GM12878 (cell line): ENCODE measurements around the gene SORT1. TPM values are rescaled to one million over a fixed set of nuclear protein-coding genes. Genes with fewer than 3 reads are reported as not detected.

Experiments
- ATAC-seq: fragments of 200-7000 bp; cut with Tn5 transposase; 3 replicates; pipeline ENCODE4 v1.9.1; 2020; ENCODE audit warnings: mild to moderate bottlenecking, moderate library complexity
- BruUV-seq: library from RNA; stranded (reverse); fragments of 400-500 nt; replicated peaks from 2 replicates; lab custom pipeline; 2021; lab: Mats Ljungman, UMichigan
- CTCF ChIA-PET: fragments of 300-600 bp; sonication (Branson Sonifier 250); formaldehyde crosslinking; extraction: SDS; loops from one replicate; lab custom pipeline; 2021; ENCODE audit warnings: inconsistent platforms; lab: Yijun Ruan, JAX
- POLR2A ChIA-PET: fragments of 350-600 bp; formaldehyde crosslinking; extraction: SDS; loops from one replicate; lab custom pipeline; 2021; ENCODE audit warnings: inconsistent platforms; lab: Charles Lee
- RAD21 ChIA-PET: fragments of 300-600 bp; sonication (Branson Sonifier 250); formaldehyde crosslinking; loops from one replicate; lab custom pipeline; 2023; ENCODE audit warnings: antibody characterized with exemption; ENCODE audit not compliant: unreplicated experiment; lab: Charles Lee
- SMC1A ChIA-PET: fragments of 300-600 bp; sonication (Branson Sonifier 250); formaldehyde crosslinking; loops from one replicate; lab custom pipeline; 2023; ENCODE audit not compliant: unreplicated experiment, uncharacterized antibody; lab: Charles Lee
- DNase-seq: peaks from one replicate; pipeline ENCODE4 v3.0.0-alpha.2; 2011; ENCODE audit warnings: low read depth, low spot score
- FAIRE-seq: peaks from 3 replicates; lab custom pipeline; 2011; peaks lifted over from hg19 to GRCh38; lab: Jason Lieb, UNC
- H2AFZ ChIP-seq: 2 replicates; pipeline ENCODE4 v1.6.0; 2011; ENCODE audit warnings: low read depth, low read length, control low read depth; ENCODE audit not compliant: control insufficient read depth
- H3K27ac ChIP-seq: 2 replicates; pipeline ENCODE4 v1.5.1; 2011; ENCODE audit warnings: control low read depth; ENCODE audit not compliant: control insufficient read depth, insufficient read depth
- H3K27me3 ChIP-seq, 2 experiments: replicated peaks in 1 of 2; 2 replicates each; pipeline versions ENCODE4 v1.6.0 to v1.6.1; 2011; ENCODE audit warnings: low read length in 1 of 2; ENCODE audit not compliant: control insufficient read depth in 2 of 2, insufficient read depth in 2 of 2
- H3K36me3 ChIP-seq, 2 experiments: 2 replicates each; pipeline ENCODE4 v1.5.1; 2011; ENCODE audit warnings: low read length in 1 of 2; ENCODE audit not compliant: control insufficient read depth in 2 of 2, insufficient read depth in 2 of 2
- H3K4me1 ChIP-seq: 2 replicates; pipeline ENCODE4 v1.6.1; 2011; ENCODE audit warnings: mild to moderate bottlenecking, low read length, moderate library complexity, mixed read lengths; ENCODE audit not compliant: control insufficient read depth, insufficient read depth
- H3K4me2 ChIP-seq: 2 replicates; pipeline ENCODE4 v1.6.0; 2011; ENCODE audit warnings: control low read depth; ENCODE audit not compliant: control insufficient read depth, insufficient read depth
- H3K4me3 ChIP-seq: fragments of 200-600 bp; sonication (generic); 2 replicates; pipeline ENCODE4 v1.5.1; 2016
- H3K79me2 ChIP-seq: 2 replicates; pipeline ENCODE4 v1.6.0; 2011; ENCODE audit warnings: low read length; ENCODE audit not compliant: control insufficient read depth, insufficient read depth
- H3K9ac ChIP-seq: 2 replicates; pipeline ENCODE4 v1.8.0; 2011; ENCODE audit warnings: low read length, control low read depth, mixed read lengths; ENCODE audit not compliant: control insufficient read depth, insufficient read depth
- H3K9me3 ChIP-seq: replicated peaks from 3 replicates; pipeline ENCODE4 v1.5.1; 2011; ENCODE audit warnings: mild to moderate bottlenecking, low read length; ENCODE audit not compliant: control insufficient read depth, insufficient read depth
- H4K20me1 ChIP-seq: 2 replicates; pipeline ENCODE4 v1.6.0; 2011; ENCODE audit not compliant: control insufficient read depth, insufficient read depth
- CHD1 ChIP-seq: IDR thresholded peaks from 2 replicates; pipeline ENCODE4 v1.6.1; 2012; ENCODE audit warnings: low read depth, low read length, improper control_type of control experiment
- IKZF2 ChIP-seq, 2 experiments: fragments of 450-650 bp; IDR thresholded peaks; 2 replicates each; pipeline ENCODE4 v1.6.1; 2017; ENCODE audit warnings: mild to moderate bottlenecking in 2 of 2, moderate library complexity in 2 of 2
- MEF2A ChIP-seq: IDR thresholded peaks from 2 replicates; pipeline ENCODE4 v1.6.1; 2011; ENCODE audit warnings: low read depth, mild to moderate bottlenecking, low read length, moderate library complexity; ENCODE audit not compliant: insufficient read depth
- MYB ChIP-seq: fragments of 150-350 bp; IDR thresholded peaks from 2 replicates; pipeline ENCODE4 v1.6.1; 2014; ENCODE audit warnings: mild to moderate bottlenecking, low read depth, low read length, borderline replicate concordance
- NBN ChIP-seq: fragments of 450-650 bp; IDR thresholded peaks from 2 replicates; pipeline ENCODE4 v1.6.1; 2016
- NFIC ChIP-seq: IDR thresholded peaks from 2 replicates; pipeline ENCODE4 v1.6.1; 2012; ENCODE audit warnings: low read depth, mild to moderate bottlenecking, inconsistent platforms, low read length, moderate library complexity
- NR2C2 ChIP-seq: IDR thresholded peaks from 2 replicates; pipeline ENCODE4 v1.6.1; 2011; ENCODE audit warnings: borderline replicate concordance, low read depth; ENCODE audit not compliant: control insufficient read depth, insufficient read length
- NRF1 ChIP-seq: conservative IDR thresholded peaks from 2 replicates; pipeline ENCODE4 v1.6.1; 2011; ENCODE audit warnings: mild to moderate bottlenecking, low read depth, low read length, improper control_type of control experiment
- POLR2AphosphoS2 ChIP-seq: IDR thresholded peaks from 2 replicates; pipeline ENCODE4 v1.6.1; 2011; ENCODE audit warnings: low read depth, mild to moderate bottlenecking, low read length, improper control_type of control experiment, moderate library complexity
- RELA ChIP-seq: fragments of 450-650 bp; IDR thresholded peaks from 2 replicates; pipeline ENCODE4 v1.8.0; 2014; ENCODE audit warnings: borderline replicate concordance; ENCODE audit not compliant: partially characterized antibody
- ZNF207 ChIP-seq: fragments of 450-650 bp; IDR thresholded peaks from 2 replicates; pipeline ENCODE4 v1.6.1; 2014; ENCODE audit warnings: antibody characterized with exemption, mild to moderate bottlenecking, borderline replicate concordance
- WGBS: methylation state at CpG from one replicate; pipeline ENCODE4 v1.1.6; 2016; ENCODE audit warnings: low lambda C conversion rate; ENCODE audit not compliant: insufficient replicate concordance, insufficient coverage; ENCODE audit errors: missing lambda C conversion rate; 5-methylcytosine and 5-hydroxymethylcytosine counted together
- in situ Hi-C: fragments of 300-500 bp; cut with MboI; formaldehyde crosslinking; loops from 9 replicates; pipeline ENCODE4 v1.14.3; 2018; ENCODE audit warnings: mixed read lengths
- intact Hi-C: fragments of 100-400 bp; cut with micrococcal nuclease; formaldehyde crosslinking; loops from one replicate; pipeline ENCODE4 v1.14.2; 2022; ENCODE audit not compliant: unreplicated experiment
- polyA plus RNA-seq, 11 experiments: library from polyadenylated mRNA; depleted of rRNA in 4 of 11; unstranded in 6 of 11; stranded (reverse) in 5 of 11; fragments of >200 nt; fragmentation: Nextera tagmentation in 4 of 11; fragmentation: Illumina TruSeq in 1 of 11; extraction: Ambion mirVana in 4 of 11; extraction: Trizol in 1 of 11; gene quantifications; 1 replicate in 1 of 11; 2 replicates in 10 of 11; pipeline versions ENCODE4 v1.2.1 to v1.2.3, GENCODE V29; 2011 to 2016; ENCODE audit warnings: inconsistent platforms in 2 of 11, missing spikeins in 2 of 11, low read depth in 1 of 11
- total RNA-seq, 4 experiments: library from RNA; depleted of rRNA in 3 of 4; stranded (reverse); fragments of >200 nt in 3 of 4; fragmentation: Illumina TruSeq in 1 of 4; extraction: Trizol in 1 of 4; gene quantifications; 2 replicates each; pipeline versions ENCODE4 v1.2.1 to v1.2.3, GENCODE V29; 2013 to 2021
- TF ChIP-seq, protein P1 (sequence below): fragments of 450-650 bp; IDR thresholded peaks from 2 replicates; pipeline ENCODE4 v1.6.1; 2017; ENCODE audit warnings: mild to moderate bottlenecking
- TF ChIP-seq, protein P2 (sequence below): fragments of 450-650 bp; conservative IDR thresholded peaks from 2 replicates; pipeline ENCODE4 v1.6.1; 2017; ENCODE audit warnings: mild to moderate bottlenecking, moderate library complexity

Gene SORT1
- total and polyA plus RNA-seq, 10 of the 15 experiments (the other 5 are each of a cell fraction or from before 2014, with no cell fraction given), result 0.06 to 1.9 (median 0.33) TPM; not detected in 1

DNA sequence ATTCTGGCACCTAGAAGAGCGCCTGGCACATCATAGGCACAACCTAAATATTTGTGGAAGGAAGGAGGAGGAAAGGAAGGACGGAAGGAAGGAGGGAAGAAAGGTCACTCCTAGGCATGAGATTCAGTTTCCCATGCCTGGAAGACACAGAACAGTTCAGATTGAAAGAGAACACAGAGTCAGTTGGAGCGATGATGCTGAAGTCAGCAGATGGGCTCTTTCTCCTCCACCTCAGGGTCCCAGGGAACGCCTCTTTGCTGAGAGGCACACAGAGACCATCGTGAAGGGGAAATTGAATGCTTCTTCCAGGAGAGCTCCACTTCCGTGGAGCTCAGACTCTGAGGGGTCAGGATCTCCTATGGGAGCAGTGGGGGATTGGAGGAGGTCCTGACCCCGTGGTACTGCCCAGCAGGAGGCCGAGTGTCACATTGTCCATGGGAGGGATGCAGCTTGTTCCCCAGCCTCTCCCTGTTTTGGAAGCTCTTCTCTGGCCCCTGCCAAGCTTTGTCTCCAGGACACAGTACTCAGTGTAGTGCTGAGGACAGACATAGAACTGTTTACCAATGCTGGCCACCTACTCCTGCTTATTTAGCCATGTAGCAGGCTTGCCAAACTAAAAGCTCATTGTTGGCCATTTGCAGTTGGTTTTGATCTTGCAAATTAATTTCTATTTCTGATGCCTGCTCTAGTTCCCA is 93.3 kb downstream of the SORT1 start:
- Histone ChIP-seq H3K9me3 (no peaks in the 10 kb centered on the region), H3K4me3 (no peak overlapping the region), H3K27ac (no peak overlapping the region), H3K79me2 (no peaks in the 10 kb centered on the region), H4K20me1 (no peaks in the 10 kb centered on the region)
- WGBS, result 16% methylated on average over 8 of the region's 8 CpGs
- intact Hi-C loops, result no loop called here
- in situ Hi-C loops, result no loop called here
- no peak for TF ChIP-seq POLR2AphosphoS2
- no peak for TF ChIP-seq IKZF2 (IDR thresholded peaks at IDR 0.05)
- no peak for TF ChIP-seq MYB
- no peak for TF ChIP-seq RELA
- TF ChIP-seq NRF1, result no peak
- no peak for TF ChIP-seq NR2C2
- TF ChIP-seq NBN, result no peak
- TF ChIP-seq, protein P1, sequence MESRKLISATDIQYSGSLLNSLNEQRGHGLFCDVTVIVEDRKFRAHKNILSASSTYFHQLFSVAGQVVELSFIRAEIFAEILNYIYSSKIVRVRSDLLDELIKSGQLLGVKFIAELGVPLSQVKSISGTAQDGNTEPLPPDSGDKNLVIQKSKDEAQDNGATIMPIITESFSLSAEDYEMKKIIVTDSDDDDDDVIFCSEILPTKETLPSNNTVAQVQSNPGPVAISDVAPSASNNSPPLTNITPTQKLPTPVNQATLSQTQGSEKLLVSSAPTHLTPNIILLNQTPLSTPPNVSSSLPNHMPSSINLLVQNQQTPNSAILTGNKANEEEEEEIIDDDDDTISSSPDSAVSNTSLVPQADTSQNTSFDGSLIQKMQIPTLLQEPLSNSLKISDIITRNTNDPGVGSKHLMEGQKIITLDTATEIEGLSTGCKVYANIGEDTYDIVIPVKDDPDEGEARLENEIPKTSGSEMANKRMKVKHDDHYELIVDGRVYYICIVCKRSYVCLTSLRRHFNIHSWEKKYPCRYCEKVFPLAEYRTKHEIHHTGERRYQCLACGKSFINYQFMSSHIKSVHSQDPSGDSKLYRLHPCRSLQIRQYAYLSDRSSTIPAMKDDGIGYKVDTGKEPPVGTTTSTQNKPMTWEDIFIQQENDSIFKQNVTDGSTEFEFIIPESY, result no peak
- no peak for TF ChIP-seq ZNF207
- TF ChIP-seq MEF2A, result no peak
- no peak for TF ChIP-seq NFIC
- TF ChIP-seq, protein P2, sequence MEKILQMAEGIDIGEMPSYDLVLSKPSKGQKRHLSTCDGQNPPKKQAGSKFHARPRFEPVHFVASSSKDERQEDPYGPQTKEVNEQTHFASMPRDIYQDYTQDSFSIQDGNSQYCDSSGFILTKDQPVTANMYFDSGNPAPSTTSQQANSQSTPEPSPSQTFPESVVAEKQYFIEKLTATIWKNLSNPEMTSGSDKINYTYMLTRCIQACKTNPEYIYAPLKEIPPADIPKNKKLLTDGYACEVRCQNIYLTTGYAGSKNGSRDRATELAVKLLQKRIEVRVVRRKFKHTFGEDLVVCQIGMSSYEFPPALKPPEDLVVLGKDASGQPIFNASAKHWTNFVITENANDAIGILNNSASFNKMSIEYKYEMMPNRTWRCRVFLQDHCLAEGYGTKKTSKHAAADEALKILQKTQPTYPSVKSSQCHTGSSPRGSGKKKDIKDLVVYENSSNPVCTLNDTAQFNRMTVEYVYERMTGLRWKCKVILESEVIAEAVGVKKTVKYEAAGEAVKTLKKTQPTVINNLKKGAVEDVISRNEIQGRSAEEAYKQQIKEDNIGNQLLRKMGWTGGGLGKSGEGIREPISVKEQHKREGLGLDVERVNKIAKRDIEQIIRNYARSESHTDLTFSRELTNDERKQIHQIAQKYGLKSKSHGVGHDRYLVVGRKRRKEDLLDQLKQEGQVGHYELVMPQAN, result no peak
- no peak for TF ChIP-seq CHD1
- TF ChIP-seq, all 136 proteins: peak for 0
- no TSS peak for BruUV-seq
- no peak for DNase-seq
- ChIA-PET POLR2A (interaction anchor here (0.8 kb wide), 1 partner anchor 179 kb away, joined by 4 read pairs; the partner anchor contains the start of gene ATXN7L2), CTCF (interaction anchor here (0.6 kb wide), 1 partner anchor 58 kb away, joined by 3 read pairs; no protein-coding TSS in a partner anchor), SMC1A (interaction anchor here (0.7 to 1.6 kb wide), 2 partner anchors 16 to 42 kb away, joined by 3 read pairs; no protein-coding TSS in a partner anchor), RAD21 (interaction anchor here (1.1 kb wide), 1 partner anchor 98 kb away, joined by 4 read pairs; no protein-coding TSS in a partner anchor)
- no peak overlapping the region for H3K4me2 ChIP-seq
- H2AFZ ChIP-seq, result no peak overlapping the region
- H3K27me3 ChIP-seq, result no peaks in the 10 kb centered on the region; a peak in 3 of 4 replicates
- no peak overlapping the region for H3K9ac ChIP-seq
- no peak for FAIRE-seq
- ATAC-seq, result no peak
- no peaks in the 10 kb centered on the region for H3K4me1 ChIP-seq
- no peaks in the 10 kb centered on the region for H3K36me3 ChIP-seq
